Vagina (tissue), 2 donors: ENCODE measurements around the gene TOX2.

Experiments
- POLR2AphosphoS5 ChIP-seq, 2 donors: sonication (generic); formaldehyde crosslinking; IDR thresholded peaks; one replicate each; pipeline ENCODE4 v1.9.0; 2017; ENCODE audit warnings: antibody characterized with exemption in 2 of 2, mild to moderate bottlenecking in 2 of 2, low read depth in 1 of 2; ENCODE audit not compliant: insufficient read depth in 1 of 2
- TF ChIP-seq, protein P1 (sequence below), 3 experiments: fragments of 450-650 bp in 2 of 3; fragments of 200-600 bp in 1 of 3; sonication (generic) in 1 of 3; IDR thresholded peaks; one replicate each; pipeline ENCODE4 v1.5.1; 2017 to 2019; ENCODE audit warnings: antibody characterized with exemption in 3 of 3, mild to moderate bottlenecking in 2 of 3, moderate library complexity in 2 of 3

- no peak for TF ChIP-seq POLR2AphosphoS5 (IDR thresholded peaks at IDR 0.05; ENCODE audit: insufficient read depth in 1 of 2, low read depth in 1 of 2)
- TF ChIP-seq, protein P1, sequence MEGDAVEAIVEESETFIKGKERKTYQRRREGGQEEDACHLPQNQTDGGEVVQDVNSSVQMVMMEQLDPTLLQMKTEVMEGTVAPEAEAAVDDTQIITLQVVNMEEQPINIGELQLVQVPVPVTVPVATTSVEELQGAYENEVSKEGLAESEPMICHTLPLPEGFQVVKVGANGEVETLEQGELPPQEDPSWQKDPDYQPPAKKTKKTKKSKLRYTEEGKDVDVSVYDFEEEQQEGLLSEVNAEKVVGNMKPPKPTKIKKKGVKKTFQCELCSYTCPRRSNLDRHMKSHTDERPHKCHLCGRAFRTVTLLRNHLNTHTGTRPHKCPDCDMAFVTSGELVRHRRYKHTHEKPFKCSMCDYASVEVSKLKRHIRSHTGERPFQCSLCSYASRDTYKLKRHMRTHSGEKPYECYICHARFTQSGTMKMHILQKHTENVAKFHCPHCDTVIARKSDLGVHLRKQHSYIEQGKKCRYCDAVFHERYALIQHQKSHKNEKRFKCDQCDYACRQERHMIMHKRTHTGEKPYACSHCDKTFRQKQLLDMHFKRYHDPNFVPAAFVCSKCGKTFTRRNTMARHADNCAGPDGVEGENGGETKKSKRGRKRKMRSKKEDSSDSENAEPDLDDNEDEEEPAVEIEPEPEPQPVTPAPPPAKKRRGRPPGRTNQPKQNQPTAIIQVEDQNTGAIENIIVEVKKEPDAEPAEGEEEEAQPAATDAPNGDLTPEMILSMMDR (IDR thresholded peaks at IDR 0.05), result no peak
Observed at GRCh38 chr20:43961541-43962471, 47.2 kb downstream of the TOX2 start.
